ENCODE results near the gene MPP4. TPM values are rescaled to one million over a fixed set of nuclear protein-coding genes. Genes with fewer than 3 reads are reported as not detected.

MPP4 gene
- total RNA-seq, 3 donors from 2014 or later (not counting 1 experiment from before 2014, with no cell fraction given), result 0.15 to 0.45 TPM; not detected in 1

DNA sequence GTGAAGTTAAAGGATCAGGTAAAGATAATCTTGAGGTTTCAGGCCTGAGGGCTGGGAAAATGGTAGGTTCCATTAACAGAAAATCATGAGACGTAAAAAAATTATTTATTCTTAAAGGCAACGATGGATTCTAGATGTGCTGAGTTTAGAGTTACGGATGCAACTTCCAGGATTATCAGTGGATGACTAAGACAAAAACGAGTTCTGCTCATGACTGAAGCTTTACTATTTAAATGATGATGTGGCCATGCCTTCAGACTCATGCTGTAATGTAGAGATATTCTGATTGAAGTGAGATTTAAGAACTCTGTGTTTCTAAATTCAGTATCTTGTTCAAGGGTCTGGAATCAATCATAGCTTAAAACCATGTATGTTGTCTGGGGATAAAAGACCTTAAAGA, 60.1 kb downstream of the MPP4 start:
- Histone ChIP-seq H3K27me3 (ENCODE audit: control insufficient read depth, insufficient read depth, low read length) (no peaks in the 10 kb centered on the region), H3K4me1 (ENCODE audit: control insufficient read depth, insufficient read depth, low read length) (peaks cover under 1% of the 10 kb centered on the region), H3K27ac (ENCODE audit: low read length) (no peak overlapping the region), H3K4me3 (ENCODE audit: low read length) (no peak overlapping the region), H3K36me3 (ENCODE audit: control insufficient read depth, insufficient read depth, low read length) (no peaks in the 10 kb centered on the region), H3K9me3 (ENCODE audit: control insufficient read depth, insufficient read depth, low read length) (no peaks in the 10 kb centered on the region)
- ATAC-seq (no peak), DNase-seq (no peak)
- H3K4me1 Mint-ChIP-seq, result peaks cover 8 to 9% of the 10 kb centered on the region in 2 donors
- WGBS (ENCODE audit: insufficient coverage), result 82% methylated on average over 4 of the region's 4 CpGs
- no peak overlapping the region for H3K4me3 Mint-ChIP-seq
- no peaks in the 10 kb centered on the region for H3K9me3 Mint-ChIP-seq
- H3K36me3 Mint-ChIP-seq, result no peaks in the 10 kb centered on the region
- TF ChIP-seq, protein P1, sequence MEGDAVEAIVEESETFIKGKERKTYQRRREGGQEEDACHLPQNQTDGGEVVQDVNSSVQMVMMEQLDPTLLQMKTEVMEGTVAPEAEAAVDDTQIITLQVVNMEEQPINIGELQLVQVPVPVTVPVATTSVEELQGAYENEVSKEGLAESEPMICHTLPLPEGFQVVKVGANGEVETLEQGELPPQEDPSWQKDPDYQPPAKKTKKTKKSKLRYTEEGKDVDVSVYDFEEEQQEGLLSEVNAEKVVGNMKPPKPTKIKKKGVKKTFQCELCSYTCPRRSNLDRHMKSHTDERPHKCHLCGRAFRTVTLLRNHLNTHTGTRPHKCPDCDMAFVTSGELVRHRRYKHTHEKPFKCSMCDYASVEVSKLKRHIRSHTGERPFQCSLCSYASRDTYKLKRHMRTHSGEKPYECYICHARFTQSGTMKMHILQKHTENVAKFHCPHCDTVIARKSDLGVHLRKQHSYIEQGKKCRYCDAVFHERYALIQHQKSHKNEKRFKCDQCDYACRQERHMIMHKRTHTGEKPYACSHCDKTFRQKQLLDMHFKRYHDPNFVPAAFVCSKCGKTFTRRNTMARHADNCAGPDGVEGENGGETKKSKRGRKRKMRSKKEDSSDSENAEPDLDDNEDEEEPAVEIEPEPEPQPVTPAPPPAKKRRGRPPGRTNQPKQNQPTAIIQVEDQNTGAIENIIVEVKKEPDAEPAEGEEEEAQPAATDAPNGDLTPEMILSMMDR (IDR thresholded peaks at IDR 0.05), result no peak
- intact Hi-C loops (cut with micrococcal nuclease), result no loop called here
- H3K27me3 Mint-ChIP-seq (ENCODE audit: low read depth in 2 of 2), result no peaks in the 10 kb centered on the region
- H3K27ac Mint-ChIP-seq, result no peak overlapping the region

DNA sequence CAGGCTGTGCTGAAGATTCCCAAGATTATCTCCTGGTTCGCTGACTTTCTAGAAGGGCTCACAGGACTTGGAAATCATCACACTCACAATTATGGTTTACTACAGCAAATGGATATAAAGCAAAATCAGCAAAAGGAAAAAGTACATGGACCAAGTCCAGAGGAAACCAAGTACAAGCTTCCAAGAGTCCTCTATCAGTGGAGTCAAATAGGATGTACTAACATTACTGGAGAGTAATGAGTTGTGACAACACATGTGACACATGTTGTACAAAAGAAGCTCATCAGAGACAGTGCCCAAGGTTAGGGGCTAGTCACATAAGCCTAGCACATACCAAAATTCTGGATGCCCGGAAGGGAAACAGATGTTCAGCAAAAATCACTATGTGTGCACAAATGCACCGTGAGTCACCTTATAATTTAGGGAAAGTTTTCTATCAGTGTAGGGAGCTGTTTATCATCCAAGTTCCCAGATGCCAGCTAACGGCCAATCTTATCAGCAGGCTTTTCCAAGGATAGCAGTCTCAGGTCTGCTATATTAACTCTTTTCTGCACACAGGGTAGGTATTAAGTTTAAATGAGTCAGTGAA, 64.7 kb downstream of the MPP4 start:
- H3K9me3 ChIP-seq (ENCODE audit: control insufficient read depth, insufficient read depth, low read length), result no peaks in the 10 kb centered on the region
- no peak overlapping the region for H3K4me3 Mint-ChIP-seq
- ATAC-seq (no peak), DNase-seq (no peak)
- no peak overlapping the region for H3K27ac Mint-ChIP-seq
- TF ChIP-seq, protein P1 (IDR thresholded peaks at IDR 0.05), result no peak
- no peaks in the 10 kb centered on the region for H3K27me3 ChIP-seq (ENCODE audit: control insufficient read depth, insufficient read depth, low read length)
- intact Hi-C loops (cut with micrococcal nuclease), result no loop called here
- no peak overlapping the region for H3K4me3 ChIP-seq (ENCODE audit: low read length)
- H3K4me1 ChIP-seq (ENCODE audit: control insufficient read depth, insufficient read depth, low read length), result no peaks in the 10 kb centered on the region
- H3K36me3 Mint-ChIP-seq, result no peaks in the 10 kb centered on the region
- no peaks in the 10 kb centered on the region for H3K27me3 Mint-ChIP-seq (ENCODE audit: low read depth in 2 of 2)
- 93% methylated on average over 4 of the region's 4 CpGs for WGBS (ENCODE audit: insufficient coverage)
- peaks cover 0 to 6% of the 10 kb centered on the region in 2 donors for H3K4me1 Mint-ChIP-seq
- peaks cover 4% of the 10 kb centered on the region for H3K36me3 ChIP-seq (ENCODE audit: control insufficient read depth, insufficient read depth, low read length)
- H3K9me3 Mint-ChIP-seq, result no peaks in the 10 kb centered on the region
- H3K27ac ChIP-seq (ENCODE audit: low read length), result no peak overlapping the region

GRCh38 chr2:201631041-201631440, 67.4 kb downstream of the MPP4 start:
- no peak overlapping the region for H3K27ac Mint-ChIP-seq
- WGBS (ENCODE audit: insufficient coverage), result over 99% methylated on average over 8 of the region's 8 CpGs
- H3K27me3 Mint-ChIP-seq (ENCODE audit: low read depth in 2 of 2), result no peaks in the 10 kb centered on the region
- no peak overlapping the region for H3K27ac ChIP-seq (ENCODE audit: low read length)
- no peak overlapping the region for H3K4me3 Mint-ChIP-seq
- no peaks in the 10 kb centered on the region for H3K9me3 Mint-ChIP-seq
- H3K9me3 ChIP-seq (ENCODE audit: control insufficient read depth, insufficient read depth, low read length), result no peaks in the 10 kb centered on the region
- no peaks in the 10 kb centered on the region for H3K27me3 ChIP-seq (ENCODE audit: control insufficient read depth, insufficient read depth, low read length)
- peaks cover 0 to 6% of the 10 kb centered on the region in 2 donors for H3K4me1 Mint-ChIP-seq
- TF ChIP-seq, protein P1 (IDR thresholded peaks at IDR 0.05), result no peak
- DNase-seq, result no peak
- H3K36me3 Mint-ChIP-seq, result no peaks in the 10 kb centered on the region
- H3K36me3 ChIP-seq (ENCODE audit: control insufficient read depth, insufficient read depth, low read length), result peaks cover 4% of the 10 kb centered on the region
- intact Hi-C loops (cut with micrococcal nuclease), result no loop called here
- no peaks in the 10 kb centered on the region for H3K4me1 ChIP-seq (ENCODE audit: control insufficient read depth, insufficient read depth, low read length)
- ATAC-seq, result no peak
- H3K4me3 ChIP-seq (ENCODE audit: low read length), result no peak overlapping the region

DNA sequence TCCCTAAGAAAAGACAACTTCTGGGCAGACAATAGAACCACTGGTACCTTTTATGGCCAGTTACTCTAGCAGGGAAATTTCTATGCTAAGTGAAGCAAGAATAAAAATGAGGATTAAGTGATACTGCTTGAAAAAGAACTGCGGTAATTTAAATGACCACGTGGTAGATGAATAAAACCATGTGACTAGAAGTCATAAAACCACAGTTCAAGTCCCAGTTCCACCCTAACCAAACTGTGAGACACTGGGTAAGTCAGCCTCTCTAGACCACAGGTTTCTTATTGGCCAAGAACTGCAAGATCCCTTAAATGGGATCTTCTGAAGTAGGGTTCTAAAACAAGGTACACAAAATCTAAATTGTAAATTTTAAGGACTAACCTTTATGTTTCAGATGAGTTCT, 67.9 kb downstream of the MPP4 start:
- no peaks in the 10 kb centered on the region for H3K9me3 ChIP-seq (ENCODE audit: control insufficient read depth, insufficient read depth, low read length)
- Mint-ChIP-seq H3K4me3 (no peak overlapping the region), H3K27ac (no peak overlapping the region), H3K36me3 (no peaks in the 10 kb centered on the region), H3K27me3 (ENCODE audit: low read depth in 2 of 2) (no peaks in the 10 kb centered on the region), H3K4me1 (peaks cover 0 to 6% of the 10 kb centered on the region in 2 donors), H3K9me3 (no peaks in the 10 kb centered on the region)
- TF ChIP-seq, protein P1 (IDR thresholded peaks at IDR 0.05), result no peak
- H3K4me1 ChIP-seq (ENCODE audit: control insufficient read depth, insufficient read depth, low read length), result no peaks in the 10 kb centered on the region
- DNase-seq, result no peak
- peak in 1 of 3 donors; percentile 54 for ATAC-seq
- no peaks in the 10 kb centered on the region for H3K27me3 ChIP-seq (ENCODE audit: control insufficient read depth, insufficient read depth, low read length)
- H3K27ac ChIP-seq (ENCODE audit: low read length), result no peak overlapping the region
- peaks cover 4% of the 10 kb centered on the region for H3K36me3 ChIP-seq (ENCODE audit: control insufficient read depth, insufficient read depth, low read length)
- no peak overlapping the region for H3K4me3 ChIP-seq (ENCODE audit: low read length)
- WGBS (ENCODE audit: insufficient coverage), result 0% methylated on average over 1 of the region's 2 CpGs
- intact Hi-C loops (cut with micrococcal nuclease), result no loop called here
